Muscle layer of colon (tissue), 2 donors: Measurements from ENCODE around the gene S100A12.

Experiments used
- H3K27ac ChIP-seq: one replicate; pipeline ENCODE4 v1.7.0; 2013; ENCODE audit warnings: low read depth, mild to moderate bottlenecking, low read length, moderate library complexity
- H3K27me3 ChIP-seq, 2 donors: one replicate each; pipeline ENCODE4 v1.7.0; 2013; ENCODE audit warnings: low read length in 2 of 2, mild to moderate bottlenecking in 2 of 2; ENCODE audit not compliant: insufficient read depth in 2 of 2, control insufficient read depth in 1 of 2
- H3K36me3 ChIP-seq: one replicate; pipeline ENCODE4 v1.7.0; 2013; ENCODE audit warnings: mild to moderate bottlenecking, low read length; ENCODE audit not compliant: insufficient read depth
- H3K4me1 ChIP-seq: one replicate; pipeline ENCODE4 v1.7.0; 2013; ENCODE audit warnings: mild to moderate bottlenecking, low read length; ENCODE audit not compliant: insufficient read depth
- H3K4me3 ChIP-seq, 2 donors: one replicate each; pipeline ENCODE4 v1.7.0; 2013; ENCODE audit warnings: low read length in 2 of 2, low read depth in 1 of 2, mild to moderate bottlenecking in 1 of 2, moderate library complexity in 1 of 2
- H3K9ac ChIP-seq: one replicate; pipeline ENCODE4 v1.7.0; 2013; ENCODE audit warnings: low read length
- H3K9me3 ChIP-seq: one replicate; pipeline ENCODE4 v1.7.0; 2013; ENCODE audit warnings: mild to moderate bottlenecking, low read length
- donor health status: abdominal sarcoma.
- donor health status: Adenocarcinoma of cecum.

S100A12 gene

GRCh38 chr1:153364766-153365666 is 10.4 kb downstream of the S100A12 start:
- no peaks in the 10 kb centered on the region for H3K27me3 ChIP-seq
- no peak overlapping the region for H3K27ac ChIP-seq
- H3K4me1 ChIP-seq, result no peaks in the 10 kb centered on the region

GRCh38 chr1:153364156-153364555 is 11.3 kb downstream of the S100A12 start:
- Histone ChIP-seq H3K36me3 (no peaks in the 10 kb centered on the region), H3K4me3 (no peak overlapping the region), H3K9ac (no peak overlapping the region), H3K27ac (no peak overlapping the region), H3K4me1 (no peaks in the 10 kb centered on the region), H3K27me3 (no peaks in the 10 kb centered on the region), H3K9me3 (no peaks in the 10 kb centered on the region)

More at GRCh38 chr1:153364766-153365666, 10.4 kb downstream of the S100A12 start:
- Histone ChIP-seq H3K9me3 (no peaks in the 10 kb centered on the region), H3K36me3 (no peaks in the 10 kb centered on the region), H3K9ac (no peak overlapping the region), H3K4me3 (no peak overlapping the region)

- H3K27ac ChIP-seq, result no peak overlapping the region
- no peaks in the 10 kb centered on the region for H3K36me3 ChIP-seq
- H3K4me1 ChIP-seq, result no peaks in the 10 kb centered on the region
- no peak overlapping the region for H3K9ac ChIP-seq
- H3K27me3 ChIP-seq, result no peaks in the 10 kb centered on the region
- no peak overlapping the region for H3K4me3 ChIP-seq
- no peaks in the 10 kb centered on the region for H3K9me3 ChIP-seq
Measured at GRCh38 chr1:153363641-153364040, 11.8 kb downstream of the S100A12 start.

GRCh38 chr1:153362187-153362775 is 13.1 kb downstream of the S100A12 start:
- Histone ChIP-seq H3K9me3 (no peaks in the 10 kb centered on the region), H3K4me1 (no peaks in the 10 kb centered on the region), H3K9ac (no peak overlapping the region), H3K4me3 (no peak overlapping the region), H3K27me3 (no peaks in the 10 kb centered on the region), H3K36me3 (no peaks in the 10 kb centered on the region), H3K27ac (no peak overlapping the region)

- no peak overlapping the region for H3K9ac ChIP-seq
- no peak overlapping the region for H3K27ac ChIP-seq
- no peaks in the 10 kb centered on the region for H3K4me1 ChIP-seq
- no peak overlapping the region for H3K4me3 ChIP-seq
- H3K9me3 ChIP-seq, result no peaks in the 10 kb centered on the region
- H3K27me3 ChIP-seq, result no peaks in the 10 kb centered on the region
- H3K36me3 ChIP-seq, result no peaks in the 10 kb centered on the region
Measured at GRCh38 chr1:153361480-153362109, 13.8 kb downstream of the S100A12 start.

GRCh38 chr1:153360592-153361479 is 14.6 kb downstream of the S100A12 start:
- Histone ChIP-seq H3K27me3 (no peaks in the 10 kb centered on the region), H3K9me3 (no peaks in the 10 kb centered on the region), H3K4me1 (no peaks in the 10 kb centered on the region), H3K27ac (no peak overlapping the region), H3K9ac (no peak overlapping the region), H3K4me3 (no peak overlapping the region), H3K36me3 (no peaks in the 10 kb centered on the region)

- Histone ChIP-seq H3K4me1 (no peaks in the 10 kb centered on the region), H3K4me3 (no peak overlapping the region), H3K27me3 (no peaks in the 10 kb centered on the region), H3K9me3 (no peaks in the 10 kb centered on the region), H3K36me3 (no peaks in the 10 kb centered on the region), H3K9ac (no peak overlapping the region), H3K27ac (no peak overlapping the region)
Measured at GRCh38 chr1:153360190-153360589, 15.2 kb downstream of the S100A12 start.

GRCh38 chr1:153359241-153359640 is 16.2 kb downstream of the S100A12 start:
- Histone ChIP-seq H3K27ac (no peak overlapping the region), H3K27me3 (no peaks in the 10 kb centered on the region), H3K9ac (no peak overlapping the region), H3K36me3 (no peaks in the 10 kb centered on the region), H3K9me3 (no peaks in the 10 kb centered on the region), H3K4me1 (no peaks in the 10 kb centered on the region), H3K4me3 (no peak overlapping the region)

GRCh38 chr1:153358691-153358975 is 16.8 kb downstream of the S100A12 start:
- no peaks in the 10 kb centered on the region for H3K36me3 ChIP-seq
- no peak overlapping the region for H3K27ac ChIP-seq
- no peaks in the 10 kb centered on the region for H3K4me1 ChIP-seq
- no peak overlapping the region for H3K9ac ChIP-seq
- H3K9me3 ChIP-seq, result no peaks in the 10 kb centered on the region
- H3K4me3 ChIP-seq, result no peak overlapping the region
- H3K27me3 ChIP-seq, result no peaks in the 10 kb centered on the region

- Histone ChIP-seq H3K9ac (no peak within 1 kb of the TSS), H3K27me3 (no peaks in the 10 kb centered on the region), H3K4me3 (no peak within 1 kb of the TSS), H3K27ac (no peak within 1 kb of the TSS), H3K36me3 (no peaks in the 10 kb centered on the region), H3K9me3 (no peaks in the 10 kb centered on the region), H3K4me1 (no peaks in the 10 kb centered on the region)
Measured at GRCh38 chr1:153357853-153358690, 17.3 kb downstream of the S100A12 start, which contains the start of gene S100A9. Gene S100A9 (plus strand): TSS chr1:153357854. CDS start chr1:153358284, 430 bp downstream.
